Bronchial epithelial cell (primary cell): ENCODE measurements around the gene SLC38A3. TPM values are rescaled to one million over a fixed set of nuclear protein-coding genes. Genes with fewer than 3 reads are reported as not detected.

Experiments
- DNase-seq: peaks from one replicate; pipeline ENCODE4 v3.0.0-alpha.2; 2010; ENCODE audit warnings: low read depth
- FAIRE-seq: peaks from 2 replicates; lab custom pipeline; 2011; peaks lifted over from hg19 to GRCh38; lab: Jason Lieb, UNC
- H3K27me3 ChIP-seq: 2 replicates; pipeline ENCODE4 v1.5.1; 2011; ENCODE audit warnings: low read length; ENCODE audit not compliant: control insufficient read depth, insufficient read depth
- H3K36me3 ChIP-seq: 2 replicates; pipeline ENCODE4 v1.5.1; 2011; ENCODE audit warnings: low read length; ENCODE audit not compliant: control insufficient read depth, insufficient read depth
- H3K4me3 ChIP-seq: 2 replicates; pipeline ENCODE4 v1.5.1; 2011; ENCODE audit warnings: mild to moderate bottlenecking, low read depth, low read length, control low read depth
- CTCF ChIP-seq: IDR thresholded peaks from 2 replicates; pipeline ENCODE4 v1.5.1; 2011; ENCODE audit warnings: mild to moderate bottlenecking, moderate library complexity, low read length, control low read depth, inconsistent platforms; ENCODE audit not compliant: insufficient read depth, severe bottlenecking
- total RNA-seq: library from RNA; depleted of rRNA; stranded (reverse); fragments of >200 nt; gene quantifications from 2 replicates; pipeline ENCODE4 v1.2.1, GENCODE V29; 2014

The SLC38A3 gene
- total RNA-seq, 1 donor from 2014 or later = not detected

GRCh38 chr3:50239649-50240048, 34.6 kb downstream of the SLC38A3 start:
- Histone ChIP-seq H3K4me3 (no peak overlapping the region), H3K36me3 (peaks cover 11% of the 10 kb centered on the region), H3K27me3 (no peaks in the 10 kb centered on the region)
- FAIRE-seq = no peak
- TF ChIP-seq CTCF = no peak
- DNase-seq = no peak

- DNase-seq (no peak), FAIRE-seq (no peak)
- TF ChIP-seq CTCF = no peak
- no peak overlapping the region for H3K4me3 ChIP-seq
- peaks cover 11% of the 10 kb centered on the region for H3K36me3 ChIP-seq
- no peaks in the 10 kb centered on the region for H3K27me3 ChIP-seq
Measured at GRCh38 chr3:50241163-50241562, 36.1 kb downstream of the SLC38A3 start.

- TF ChIP-seq CTCF = no peak
- FAIRE-seq = no peak
- DNase-seq = no peak
- Histone ChIP-seq H3K27me3 (no peaks in the 10 kb centered on the region), H3K36me3 (peaks cover 11% of the 10 kb centered on the region), H3K4me3 (no peak overlapping the region)
Measured at GRCh38 chr3:50241713-50242380, 36.8 kb downstream of the SLC38A3 start.

GRCh38 chr3:50242381-50242770, 37.3 kb downstream of the SLC38A3 start:
- FAIRE-seq = no peak
- peaks cover 11% of the 10 kb centered on the region for H3K36me3 ChIP-seq
- no peak for TF ChIP-seq CTCF
- H3K27me3 ChIP-seq = no peaks in the 10 kb centered on the region
- H3K4me3 ChIP-seq = no peak overlapping the region
- no peak for DNase-seq

GRCh38 chr3:50242851-50243542, 37.9 kb downstream of the SLC38A3 start:
- Histone ChIP-seq H3K27me3 (no peaks in the 10 kb centered on the region), H3K4me3 (no peak overlapping the region), H3K36me3 (peaks cover 11% of the 10 kb centered on the region)
- TF ChIP-seq CTCF = no peak
- DNase-seq = no peak
- no peak for FAIRE-seq
